ENCODE results near the gene PHLDA1. TPM values are rescaled to one million over a fixed set of nuclear protein-coding genes. Genes with fewer than 3 reads are reported as not detected.

Gene PHLDA1
- total and polyA plus RNA-seq, 9 of the 15 experiments (the other 6 are each of a cell fraction or from before 2014, with no cell fraction given): 0.15 to 2.9 (median 0.54) TPM

DNA sequence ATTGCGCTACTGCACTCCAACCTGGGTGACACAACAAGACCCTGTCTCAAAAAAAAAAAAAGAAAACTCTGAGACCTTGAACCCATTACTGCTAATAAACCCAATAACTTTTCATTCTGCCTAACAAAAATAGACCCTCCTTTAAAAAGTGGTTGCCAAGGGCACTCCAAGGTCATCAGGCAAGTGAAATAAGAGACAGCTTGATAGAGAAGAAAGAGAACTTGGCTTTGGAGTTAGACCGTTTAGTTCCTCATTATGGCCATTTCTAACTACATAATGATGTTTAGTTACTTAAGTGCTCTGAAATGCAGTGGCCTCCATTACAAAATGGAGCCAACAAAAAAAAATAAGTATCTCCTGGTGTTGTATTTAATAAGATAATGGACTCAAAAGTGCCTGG is 55.9 kb downstream of the PHLDA1 start:
- CTCF ChIA-PET (ENCODE audit: low intra/inter-chr PET ratio): no interaction called here
- no peak overlapping the region for H2AFZ ChIP-seq (ENCODE audit: low read depth, low read length)
- peaks cover 0 to 13% of the 10 kb centered on the region in 2 experiments; a peak in 3 of 5 replicates for H3K4me1 ChIP-seq (replicated peaks in 1 of 2; ENCODE audit: control insufficient read depth in 2 of 2, insufficient read depth in 2 of 2, low read length in 2 of 2)

More for the DNA sequence above, 55.9 kb downstream of the PHLDA1 start:
- no peaks in the 10 kb centered on the region for H3K27me3 ChIP-seq (ENCODE audit: control insufficient read depth in 2 of 2, insufficient read depth in 2 of 2, low read length in 2 of 2)
- no peaks in the 10 kb centered on the region for H3K36me3 ChIP-seq (ENCODE audit: control insufficient read depth, insufficient read depth, low read length)
- WGBS (ENCODE audit: insufficient coverage, low coverage, missing lambda C conversion rate): 63% methylated on average over 2 of the region's 2 CpGs
- no TSS peak for BruUV-seq (replicated peaks)
- no peaks in the 10 kb centered on the region for H4K20me1 ChIP-seq (replicated peaks; ENCODE audit: control insufficient read depth, insufficient read depth, low read length)
- H3K9ac ChIP-seq (ENCODE audit: insufficient read depth in 1 of 2, low read depth in 2 of 2, low read length in 2 of 2): no peak overlapping the region
- no peaks in the 10 kb centered on the region for H3K79me2 ChIP-seq (ENCODE audit: control insufficient read depth, insufficient read depth, low read length)
- no peak overlapping the region for H3K4me3 ChIP-seq
- no peak overlapping the region for H3K4me2 ChIP-seq (ENCODE audit: insufficient read depth, low read length)
- no peak overlapping the region for H3K27ac ChIP-seq (ENCODE audit: extremely low read depth, low read depth, low read length)
- no peaks in the 10 kb centered on the region for H3K9me1 ChIP-seq (ENCODE audit: control insufficient read depth, insufficient read depth, low read length)
- no peaks in the 10 kb centered on the region for H3K9me3 ChIP-seq (replicated peaks; ENCODE audit: control insufficient read depth, insufficient read depth, low read depth, low read length)
- TF ChIP-seq ZNF511 (CRISPR knock-in tag; IDR thresholded peaks at IDR 0.05) (no peak), ESRRA (IDR thresholded peaks at IDR 0.05; ENCODE audit: borderline replicate concordance, low read depth) (peak; percentile 67)
- in situ Hi-C loops (cut with MboI): no loop called here
- ATAC-seq (no peak), DNase-seq (ENCODE audit: extremely low read depth in 1 of 4, low spot score in 3 of 4) (no peak), FAIRE-seq (no peak)
- intact Hi-C loops (cut with micrococcal nuclease): no loop called here
- POLR2A ChIA-PET: interaction anchor here (1.0 kb wide), 1 partner anchor 25 kb away, joined by 3 read pairs; no protein-coding TSS in a partner anchor

Other genes starting within 250 kb of the PHLDA1 start
- gene NAP1L1, start 52.9 kb upstream of the PHLDA1 start, total RNA-seq (2014; rRNA removed): 291 and 292 TPM in 2 replicates
- gene NAP1L1, start 52.9 kb upstream of the PHLDA1 start, total RNA-seq (2014; rRNA removed; fragmentation: Illumina TruSeq; extraction: Trizol): 450 and 550 TPM in 2 replicates
- gene NAP1L1, start 52.9 kb upstream of the PHLDA1 start, total RNA-seq (2015; rRNA removed; fragmentation: Illumina TruSeq; extraction: Trizol): 358 and 383 TPM in 2 replicates
- 518 and 530 TPM in 2 replicates for gene NAP1L1, start 52.9 kb upstream of the PHLDA1 start, total RNA-seq (2021)
- gene NAP1L1, start 52.9 kb upstream of the PHLDA1 start, polyA plus RNA-seq (2011; rRNA removed): 421 and 458 TPM in 2 replicates
- 560 and 747 TPM in 2 replicates for gene NAP1L1, start 52.9 kb upstream of the PHLDA1 start, polyA plus RNA-seq (2014; fragmentation: Illumina TruSeq; extraction: Trizol)
- 100 to 1,000 TPM; 287 to 326 TPM for gene NAP1L1, start 52.9 kb upstream of the PHLDA1 start, polyA plus RNA-seq (2014; fragmentation: Nextera tagmentation; extraction: Ambion mirVana)
- 400 and 473 TPM in 2 replicates for gene NAP1L1, start 52.9 kb upstream of the PHLDA1 start, polyA plus RNA-seq (2014; rRNA removed)

Data from K562 (cell line).